HG03175 (cell line): Measurements from ENCODE around the gene PSME4.

Experiments
- ATAC-seq: cut with Tn5 transposase; IDR thresholded peaks from one replicate; pipeline ENCODE4 v1.9.1; 2021; ENCODE audit warnings: mild to moderate bottlenecking, moderate library complexity; ENCODE audit not compliant: unreplicated experiment

PSME4 gene, protein sequence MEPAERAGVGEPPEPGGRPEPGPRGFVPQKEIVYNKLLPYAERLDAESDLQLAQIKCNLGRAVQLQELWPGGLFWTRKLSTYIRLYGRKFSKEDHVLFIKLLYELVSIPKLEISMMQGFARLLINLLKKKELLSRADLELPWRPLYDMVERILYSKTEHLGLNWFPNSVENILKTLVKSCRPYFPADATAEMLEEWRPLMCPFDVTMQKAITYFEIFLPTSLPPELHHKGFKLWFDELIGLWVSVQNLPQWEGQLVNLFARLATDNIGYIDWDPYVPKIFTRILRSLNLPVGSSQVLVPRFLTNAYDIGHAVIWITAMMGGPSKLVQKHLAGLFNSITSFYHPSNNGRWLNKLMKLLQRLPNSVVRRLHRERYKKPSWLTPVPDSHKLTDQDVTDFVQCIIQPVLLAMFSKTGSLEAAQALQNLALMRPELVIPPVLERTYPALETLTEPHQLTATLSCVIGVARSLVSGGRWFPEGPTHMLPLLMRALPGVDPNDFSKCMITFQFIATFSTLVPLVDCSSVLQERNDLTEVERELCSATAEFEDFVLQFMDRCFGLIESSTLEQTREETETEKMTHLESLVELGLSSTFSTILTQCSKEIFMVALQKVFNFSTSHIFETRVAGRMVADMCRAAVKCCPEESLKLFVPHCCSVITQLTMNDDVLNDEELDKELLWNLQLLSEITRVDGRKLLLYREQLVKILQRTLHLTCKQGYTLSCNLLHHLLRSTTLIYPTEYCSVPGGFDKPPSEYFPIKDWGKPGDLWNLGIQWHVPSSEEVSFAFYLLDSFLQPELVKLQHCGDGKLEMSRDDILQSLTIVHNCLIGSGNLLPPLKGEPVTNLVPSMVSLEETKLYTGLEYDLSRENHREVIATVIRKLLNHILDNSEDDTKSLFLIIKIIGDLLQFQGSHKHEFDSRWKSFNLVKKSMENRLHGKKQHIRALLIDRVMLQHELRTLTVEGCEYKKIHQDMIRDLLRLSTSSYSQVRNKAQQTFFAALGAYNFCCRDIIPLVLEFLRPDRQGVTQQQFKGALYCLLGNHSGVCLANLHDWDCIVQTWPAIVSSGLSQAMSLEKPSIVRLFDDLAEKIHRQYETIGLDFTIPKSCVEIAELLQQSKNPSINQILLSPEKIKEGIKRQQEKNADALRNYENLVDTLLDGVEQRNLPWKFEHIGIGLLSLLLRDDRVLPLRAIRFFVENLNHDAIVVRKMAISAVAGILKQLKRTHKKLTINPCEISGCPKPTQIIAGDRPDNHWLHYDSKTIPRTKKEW (N-terminal part only)

DNA sequence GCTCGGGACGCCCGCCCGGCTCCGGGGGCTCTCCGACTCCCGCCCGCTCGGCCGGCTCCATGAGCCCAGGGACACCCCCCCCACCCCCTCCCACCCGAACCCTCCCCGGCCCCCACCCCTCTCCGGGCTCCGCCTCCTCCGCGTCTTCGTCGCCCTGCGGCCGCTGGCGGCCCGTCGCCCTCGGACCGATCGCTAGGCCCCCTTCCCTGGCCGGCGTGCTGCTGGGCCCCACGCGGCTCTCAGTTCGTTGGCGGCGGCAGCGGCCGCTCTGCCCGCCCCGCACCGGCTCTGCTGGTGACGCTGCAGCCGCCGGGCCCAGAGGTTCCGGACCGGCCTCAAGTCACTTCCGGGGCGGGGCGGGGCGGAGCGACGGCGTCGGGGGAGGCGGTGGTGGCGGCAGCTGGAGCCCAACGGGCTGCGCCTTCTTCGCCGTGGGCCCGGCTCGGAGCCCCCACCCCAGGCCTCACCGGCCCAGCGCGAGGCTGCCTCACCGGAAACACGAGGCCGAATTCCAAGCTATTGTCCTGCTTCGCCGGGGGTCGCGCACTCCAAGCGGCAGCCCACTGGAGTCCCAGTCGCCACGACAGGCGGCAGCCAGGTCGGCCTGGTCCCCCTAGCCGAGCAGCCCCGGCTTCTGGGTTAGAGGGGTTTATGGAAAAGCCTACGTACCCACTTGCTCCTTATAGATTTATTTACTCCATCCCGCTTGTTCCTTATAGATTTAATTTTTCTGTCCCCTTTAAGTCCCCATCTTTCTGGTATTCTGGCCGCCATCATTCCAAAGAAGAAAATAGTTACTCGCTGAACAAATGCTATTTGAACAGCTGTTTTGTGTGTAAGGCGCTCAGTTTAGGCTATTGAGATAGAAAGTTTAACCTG is at the start of gene PSME4:
Gene PSME4, minus strand, starts transcription at position 270 of the 879 bp plus-strand sequence. Its CDS starts 209 bp downstream, at position 61.
- ATAC-seq = peak; percentile 94

DNA sequence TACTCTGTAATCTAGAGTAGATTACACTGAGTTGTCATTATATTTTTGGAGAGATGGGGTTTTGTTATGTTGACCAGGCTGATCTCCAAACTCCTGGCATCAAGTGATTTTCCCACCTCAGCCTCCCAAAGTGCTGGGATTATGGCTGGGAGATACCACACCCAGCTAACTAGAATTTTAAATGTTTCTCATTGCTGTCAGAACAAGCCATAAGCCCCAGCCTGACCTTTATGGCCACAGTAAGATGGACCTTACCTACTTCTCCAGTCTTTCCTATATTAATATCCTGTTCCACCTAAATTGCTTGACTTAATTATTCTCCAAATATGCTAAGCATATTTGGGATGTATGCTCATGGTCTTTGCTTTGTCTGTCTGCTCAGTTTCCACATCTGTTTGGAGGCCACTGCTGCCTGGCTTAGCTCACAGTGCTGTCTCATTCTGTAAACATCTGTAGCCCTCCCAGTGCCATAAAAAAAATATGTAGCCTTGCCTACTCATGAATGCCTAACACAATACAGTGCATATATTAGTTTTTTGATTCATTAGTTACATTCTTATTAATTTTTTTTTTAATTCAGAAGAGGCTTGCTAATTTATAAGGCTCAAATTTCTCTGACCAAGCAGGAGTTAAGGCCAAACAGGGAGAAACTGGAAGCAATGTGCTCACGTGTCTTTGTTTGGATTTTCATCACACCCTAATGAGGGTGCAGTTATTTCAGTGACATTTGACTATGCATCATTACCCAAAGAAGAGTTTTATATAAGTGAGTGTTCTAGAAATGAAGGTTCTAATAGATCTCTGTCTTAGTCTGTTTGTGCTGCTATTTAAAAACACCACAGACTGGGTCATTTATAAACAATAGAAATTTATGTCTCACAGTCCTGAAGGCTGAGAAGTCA is 45.3 kb upstream of the PSME4 start:
- no peak for ATAC-seq

DNA sequence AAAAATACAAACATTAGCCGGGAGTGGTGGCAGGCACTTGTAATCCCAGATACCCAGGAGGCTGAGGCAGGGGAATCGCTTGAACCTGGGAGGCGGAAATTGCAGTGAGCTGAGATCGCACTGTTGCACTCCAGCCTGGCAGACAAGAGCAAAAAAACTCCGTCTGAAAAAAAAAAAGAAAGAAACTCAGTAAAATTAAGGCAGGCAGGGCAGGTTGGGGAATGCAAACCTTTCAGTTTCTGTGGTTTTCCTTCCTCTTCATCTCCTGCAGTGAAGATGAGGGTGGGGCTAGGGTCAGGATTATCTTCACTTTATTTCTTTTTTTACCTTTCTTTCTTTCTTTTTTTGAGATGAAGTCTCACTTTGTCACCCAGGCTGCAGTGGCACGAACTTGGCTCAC is 43.2 kb upstream of the PSME4 start:
- no peak for ATAC-seq

DNA sequence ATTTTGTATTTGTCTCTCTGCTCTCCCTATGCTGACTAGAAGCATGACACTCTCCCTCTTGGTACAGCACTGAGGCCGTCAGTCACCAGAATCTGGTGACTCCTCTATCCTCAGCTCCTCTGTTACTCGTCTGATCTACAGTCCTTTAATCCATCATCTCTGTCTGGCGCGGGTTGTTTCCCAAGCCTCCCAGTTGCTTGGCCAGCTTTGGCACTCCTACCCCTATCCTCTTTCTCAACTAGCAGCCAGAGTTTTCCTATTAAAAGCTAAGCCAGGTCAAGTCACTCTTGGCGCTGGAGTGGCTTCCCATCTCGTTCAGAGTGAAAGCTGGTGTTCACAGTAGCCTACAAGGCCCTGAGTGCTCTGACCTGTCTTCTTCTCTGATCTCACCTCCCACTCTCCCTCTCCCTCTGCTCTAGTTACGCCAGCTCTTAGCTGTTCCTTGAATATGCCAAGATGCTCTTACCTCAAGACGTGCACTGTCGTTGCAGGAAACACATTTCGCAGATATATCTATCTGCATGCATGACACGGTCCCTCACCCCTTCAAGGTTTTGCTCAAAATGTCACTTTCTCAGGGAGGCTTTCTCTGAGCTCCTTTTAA is 41.8 kb upstream of the PSME4 start:
- no peak for ATAC-seq

DNA sequence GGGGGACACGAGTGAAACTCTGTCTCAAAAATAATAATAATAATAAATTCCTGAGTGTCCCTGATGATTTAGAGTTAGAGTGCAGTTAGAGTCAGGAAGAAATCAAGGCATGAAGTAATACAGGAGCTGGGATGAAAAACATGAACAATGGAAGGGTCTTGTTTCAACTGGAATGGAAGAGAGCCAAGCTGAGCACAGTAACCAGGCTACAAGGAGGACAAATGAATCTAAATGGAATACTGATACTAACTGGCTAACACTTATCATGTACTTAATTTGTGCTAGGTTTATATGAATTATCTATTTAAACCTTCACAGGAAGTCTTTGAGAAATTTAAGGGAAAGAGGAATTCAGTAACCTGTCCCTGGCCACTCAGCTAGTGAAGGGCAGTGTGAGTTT is 38.8 kb upstream of the PSME4 start:
- ATAC-seq = no peak

DNA sequence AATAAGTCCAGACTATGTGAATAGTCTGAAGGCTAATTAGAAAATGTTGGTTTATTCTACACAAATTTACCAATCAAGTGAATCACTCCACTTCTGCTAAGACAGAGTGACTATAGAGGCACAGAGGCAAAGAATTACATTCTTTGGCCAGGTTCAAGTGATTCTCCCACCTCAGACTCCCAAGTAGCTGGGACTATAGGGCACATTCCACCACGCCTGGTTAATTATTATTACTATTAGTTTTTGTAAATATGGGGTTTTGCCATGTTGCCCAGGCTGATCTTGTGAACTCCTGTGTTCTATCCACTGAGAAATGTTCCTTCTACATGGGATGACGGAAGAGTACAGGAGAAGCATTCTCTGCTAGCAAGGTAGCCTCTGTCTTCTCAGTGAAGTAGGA is 37.6 kb upstream of the PSME4 start:
- ATAC-seq = no peak

DNA sequence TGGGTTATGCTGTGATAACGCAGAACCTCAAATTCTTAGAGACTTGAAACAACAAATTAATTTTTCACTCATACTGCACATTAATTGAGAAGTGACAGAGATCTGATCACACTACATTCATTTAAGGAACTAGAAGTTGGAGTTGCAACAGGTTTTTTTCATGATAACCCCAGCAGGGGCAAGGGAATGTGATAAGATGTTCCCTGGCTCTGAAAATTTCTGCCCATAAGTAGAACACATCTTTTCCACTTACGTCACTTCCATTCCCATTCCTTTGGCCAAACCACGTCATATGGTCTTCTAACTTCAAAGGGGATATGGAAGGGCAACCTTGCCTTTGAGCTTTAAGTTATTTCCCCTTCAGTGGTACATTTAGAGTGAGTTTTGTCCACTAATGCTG is 29.7 kb upstream of the PSME4 start:
- no peak for ATAC-seq

DNA sequence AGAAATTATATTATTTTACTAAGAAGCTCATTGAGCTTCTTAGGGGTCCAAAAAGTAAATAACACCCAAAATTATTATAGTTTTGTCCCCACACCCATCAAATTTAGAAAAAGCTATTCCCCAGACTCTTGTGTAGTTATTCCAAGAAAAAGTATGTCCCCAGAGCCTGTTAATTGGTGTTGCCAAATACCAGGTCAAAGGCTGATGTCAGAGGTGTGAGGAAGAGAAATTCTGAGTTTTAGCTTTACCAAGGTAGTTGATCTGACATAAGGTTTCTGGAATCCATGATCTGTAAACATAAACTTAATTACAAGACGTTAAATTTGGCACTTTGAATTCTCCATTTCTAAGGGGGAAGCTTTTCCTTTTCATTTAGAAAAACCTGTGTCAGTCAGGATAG is 29.3 kb upstream of the PSME4 start:
- no peak for ATAC-seq

DNA sequence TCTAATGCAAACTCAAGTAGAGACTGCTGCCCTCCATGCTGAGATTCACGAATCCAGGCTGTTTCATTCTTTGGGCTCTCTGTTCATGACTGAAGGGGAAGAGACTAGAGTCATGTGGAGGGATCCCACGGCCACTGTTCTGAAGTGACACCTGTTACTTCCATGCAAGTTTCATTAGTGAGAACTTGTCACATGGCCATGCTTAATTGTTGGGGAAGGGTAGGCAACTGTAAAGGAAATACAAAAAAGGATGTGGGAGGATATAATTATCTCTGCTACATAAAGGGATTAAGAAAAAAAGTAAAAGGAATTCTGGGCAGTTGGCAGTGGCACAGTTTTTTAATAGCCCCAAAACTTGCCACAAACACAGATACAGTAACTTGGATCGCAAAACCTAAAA is 28.0 kb upstream of the PSME4 start:
- no peak for ATAC-seq

DNA sequence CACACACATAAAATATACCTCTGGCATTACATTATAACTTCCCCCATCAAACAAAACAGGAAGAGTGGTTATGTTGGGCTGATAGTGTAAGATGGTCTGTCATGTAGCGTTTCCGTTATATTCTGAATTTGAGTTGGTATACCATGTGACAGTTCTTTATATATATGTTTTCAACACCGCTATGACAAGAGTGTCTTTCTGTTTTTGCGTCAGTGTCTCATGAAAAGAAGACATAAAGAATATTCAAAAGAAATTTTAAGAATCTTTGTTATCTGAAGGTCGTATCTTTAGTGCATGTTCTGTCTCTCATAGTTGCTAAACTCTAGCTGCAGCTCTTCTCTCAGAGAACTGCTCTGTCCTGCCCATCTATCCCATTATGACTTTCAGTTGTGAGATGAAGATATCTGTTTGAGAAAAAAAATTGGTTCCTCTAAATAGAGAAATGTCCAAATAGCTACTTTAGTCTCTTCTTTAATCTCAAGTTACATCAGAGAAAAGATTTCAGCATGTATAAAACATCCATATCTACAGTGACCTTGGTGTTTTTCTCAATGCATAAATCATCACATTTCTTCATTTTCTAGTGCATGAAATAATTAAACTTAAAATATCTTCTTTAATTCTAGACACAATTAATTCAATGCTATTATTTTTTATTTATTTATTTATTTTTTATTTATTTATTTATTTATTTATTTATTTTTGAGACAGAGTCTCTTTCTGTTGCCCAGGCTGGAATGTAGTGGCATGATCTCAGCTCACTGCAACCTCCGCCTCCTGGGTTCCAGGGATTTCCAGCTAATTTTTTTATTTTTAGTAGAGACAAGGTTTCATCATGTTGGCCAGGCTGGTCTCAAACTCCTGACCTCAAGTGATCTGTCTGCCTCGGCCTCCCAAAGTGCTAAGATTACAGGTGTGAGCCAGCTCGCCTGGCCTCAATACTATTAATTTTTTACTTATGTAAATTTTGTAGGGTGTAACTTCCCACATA is 24.3 kb upstream of the PSME4 start:
- ATAC-seq = peak; percentile 89

DNA sequence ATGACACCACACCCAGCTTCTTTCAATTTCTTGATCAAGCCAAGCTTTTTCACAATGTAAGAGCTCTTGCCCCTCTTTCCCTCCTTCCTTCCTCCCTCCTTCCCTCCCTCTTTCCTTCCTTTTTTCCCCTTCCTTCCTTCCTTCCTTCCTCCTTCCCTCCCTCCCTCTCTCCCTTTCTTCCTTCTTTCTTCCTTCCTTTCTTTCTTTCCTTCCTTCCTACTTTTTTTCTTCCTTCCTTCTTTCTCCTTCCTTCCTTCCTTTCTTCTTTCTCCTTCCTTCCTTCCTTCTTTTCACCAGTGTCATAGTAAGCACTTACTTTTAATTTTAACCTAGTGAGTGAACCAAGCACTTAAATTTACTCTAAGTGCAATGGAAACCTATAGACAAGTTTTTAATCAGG is 21.2 kb upstream of the PSME4 start:
- ATAC-seq = no peak

DNA sequence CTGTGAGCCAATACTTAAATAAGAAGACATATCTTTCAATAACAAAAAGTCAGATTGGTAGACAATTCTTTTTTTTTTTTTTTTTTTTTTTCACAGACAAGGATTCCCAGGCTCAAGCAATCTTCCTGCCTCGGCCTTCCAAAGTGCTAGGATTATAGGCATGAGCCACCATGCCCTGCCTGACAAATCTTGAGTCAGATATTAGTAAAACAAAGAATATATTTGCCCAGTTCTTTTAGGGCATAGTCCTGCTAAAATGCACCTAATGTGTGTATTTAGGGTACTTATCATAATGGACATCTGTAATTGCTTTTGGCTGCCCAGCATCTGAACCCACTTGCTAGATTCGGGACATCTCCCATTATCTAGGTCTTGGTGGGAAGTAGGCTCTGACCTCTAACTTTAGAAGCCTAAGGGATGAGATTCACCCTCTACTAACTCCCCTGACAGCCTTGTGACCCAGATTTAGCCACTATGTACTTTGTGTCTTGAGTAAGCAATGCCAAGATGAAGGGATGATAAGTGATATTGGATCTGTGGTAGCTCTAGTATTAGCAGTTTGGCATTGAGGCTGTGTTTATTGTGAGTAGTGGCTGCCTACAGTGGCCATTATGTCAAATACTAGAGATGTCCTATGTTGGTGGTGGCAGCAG is 18.5 kb upstream of the PSME4 start:
- ATAC-seq = no peak

DNA sequence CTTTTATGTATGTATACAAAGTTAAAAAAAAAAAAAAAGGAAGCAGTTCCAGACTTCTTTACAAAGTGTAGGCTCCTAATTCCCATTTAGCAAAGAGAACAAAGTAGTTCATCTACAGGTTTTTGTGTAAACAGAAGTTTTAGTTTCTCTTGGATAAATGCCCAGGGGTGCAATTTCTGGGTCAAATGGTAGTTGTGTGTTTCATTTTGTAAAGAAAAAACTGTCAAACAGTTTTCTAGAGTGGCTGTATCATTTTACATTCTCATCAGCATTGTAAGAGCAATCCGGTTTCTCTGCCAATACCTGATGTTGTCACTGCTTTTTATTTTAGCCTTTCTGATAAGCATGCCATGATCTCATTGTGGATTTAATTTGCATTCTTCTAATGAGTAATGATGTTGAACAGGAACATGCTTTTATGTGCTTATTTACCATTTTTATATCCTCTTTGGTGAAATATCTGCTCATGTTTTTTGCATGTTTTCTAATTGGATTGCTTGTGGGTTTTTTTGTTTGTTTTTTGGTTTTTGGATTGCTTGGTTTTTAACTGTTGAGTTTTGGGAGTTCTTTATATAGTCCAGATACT is 16.6 kb upstream of the PSME4 start:
- ATAC-seq = peak; percentile 59

DNA sequence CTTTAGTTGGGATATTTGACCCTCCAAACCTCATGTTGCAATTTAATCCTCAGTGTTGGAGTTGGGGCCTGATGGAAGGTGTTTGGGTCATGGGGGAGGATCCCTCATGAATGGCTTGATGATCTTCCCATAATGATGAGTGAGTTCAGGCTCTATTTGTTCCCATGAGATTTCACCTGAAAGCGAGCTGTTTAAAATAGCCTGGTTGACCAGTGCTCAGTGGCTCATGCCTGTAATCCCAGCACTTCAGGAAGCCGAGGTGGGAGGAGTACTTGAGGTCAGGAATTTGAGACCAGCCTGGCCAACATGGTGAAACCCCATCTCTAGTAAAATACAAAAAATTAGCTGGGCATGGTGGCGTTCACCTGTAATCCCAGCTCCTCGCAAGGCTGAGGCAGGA is 14.9 kb upstream of the PSME4 start:
- no peak for ATAC-seq

DNA sequence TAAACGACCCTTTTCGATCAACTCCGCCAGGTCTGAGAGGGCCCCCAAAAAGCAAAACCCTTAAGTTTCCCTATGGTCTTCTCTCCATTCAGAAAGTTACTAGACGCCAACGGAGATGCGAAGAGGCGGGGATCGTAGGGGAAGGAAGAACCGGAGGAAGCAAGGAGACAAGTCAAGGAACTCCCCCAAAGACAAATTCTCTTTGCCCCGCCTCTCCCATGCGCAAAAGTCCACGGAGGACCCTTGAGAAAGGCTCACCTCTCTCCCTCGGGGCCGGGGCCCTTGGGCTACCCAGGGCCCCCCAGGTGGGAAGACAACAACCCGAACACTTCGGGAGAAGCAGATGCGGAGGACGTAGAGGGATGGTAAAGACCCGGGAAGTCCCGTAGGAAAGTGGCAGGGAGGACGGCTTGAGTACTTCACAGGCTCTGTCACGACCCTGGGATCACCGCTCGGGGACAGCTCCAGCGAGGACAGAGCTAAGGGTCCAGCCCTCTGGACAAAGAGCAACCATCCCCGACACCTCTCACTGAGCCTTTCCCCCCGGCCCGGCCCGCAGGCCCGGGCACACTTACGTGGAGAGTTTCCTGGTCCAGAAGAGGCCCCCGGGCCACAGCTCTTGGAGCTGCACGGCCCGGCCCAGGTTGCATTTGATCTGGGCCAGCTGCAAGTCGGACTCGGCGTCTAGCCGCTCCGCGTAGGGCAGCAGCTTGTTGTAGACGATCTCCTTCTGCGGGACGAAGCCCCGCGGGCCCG is 647 bp downstream of the PSME4 start:
- peak; percentile 34 for ATAC-seq
